ENCODE measurements around the gene GRIA4. TPM values are rescaled to one million over a fixed set of nuclear protein-coding genes. Genes with fewer than 3 reads are reported as not detected.

Gene GRIA4
- total and polyA plus RNA-seq, 4 donors = not detected

DNA sequence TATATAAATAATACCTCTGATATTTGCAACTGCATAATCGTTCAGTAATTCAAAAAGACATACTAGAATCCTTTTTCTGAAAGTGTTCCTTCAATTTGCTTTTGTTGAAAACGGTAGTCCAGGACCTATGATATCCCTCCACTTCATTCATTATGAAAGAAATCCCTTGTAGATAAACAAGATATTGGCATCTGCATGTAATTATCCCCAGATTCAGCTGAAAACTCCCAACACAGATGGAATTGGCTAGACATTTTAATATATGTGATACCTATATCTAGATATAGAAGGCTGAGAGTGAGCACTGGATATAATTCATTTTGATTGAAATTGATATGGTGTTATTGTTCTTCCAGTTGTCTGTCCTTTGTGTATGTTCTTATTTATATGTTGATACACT, 302.8 kb downstream of the GRIA4 start:
- peaks cover 0 to 2% (median 0%) of the 10 kb centered on the region in 4 donors for H3K27me3 ChIP-seq (ENCODE audit: control insufficient read depth in 4 of 4, insufficient read depth in 4 of 4, low read length in 3 of 4)
- no peak overlapping the region for H3K27ac ChIP-seq (ENCODE audit: low read depth in 1 of 2, low read length in 2 of 2)
- H3K9ac ChIP-seq (ENCODE audit: low read depth in 1 of 2, low read length in 2 of 2) = no peak overlapping the region
- no peaks in the 10 kb centered on the region for H3K9me3 ChIP-seq (ENCODE audit: control insufficient read depth in 4 of 4, low read length in 3 of 4)
- H3K36me3 ChIP-seq (ENCODE audit: control insufficient read depth in 4 of 4, insufficient read depth in 3 of 4, low read depth in 1 of 4, low read length in 3 of 4) = no peaks in the 10 kb centered on the region
- no peak for DNase-seq (ENCODE audit: low spot score)
- 71% methylated on average over 2 of the region's 2 CpGs for WGBS
- no peak overlapping the region for H3K4me3 ChIP-seq (ENCODE audit: low read depth in 1 of 3, low read length in 3 of 3)
- H3K4me1 ChIP-seq (ENCODE audit: control insufficient read depth in 4 of 4, insufficient read depth in 4 of 4, low read length in 3 of 4) = no peaks in the 10 kb centered on the region
- TF ChIP-seq JUND (IDR thresholded peaks at IDR 0.05) (no peak), FOXA1 (IDR thresholded peaks at IDR 0.05) (no peak), HNF4G (IDR thresholded peaks at IDR 0.05) (no peak), EGR1 (IDR thresholded peaks at IDR 0.05; ENCODE audit: low read depth in 2 of 2) (no peak), FOXA2 (IDR thresholded peaks at IDR 0.05) (no peak)
- TF ChIP-seq, protein P1, sequence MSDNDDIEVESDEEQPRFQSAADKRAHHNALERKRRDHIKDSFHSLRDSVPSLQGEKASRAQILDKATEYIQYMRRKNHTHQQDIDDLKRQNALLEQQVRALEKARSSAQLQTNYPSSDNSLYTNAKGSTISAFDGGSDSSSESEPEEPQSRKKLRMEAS (IDR thresholded peaks at IDR 0.05) = no peak
- TF ChIP-seq, protein P2, sequence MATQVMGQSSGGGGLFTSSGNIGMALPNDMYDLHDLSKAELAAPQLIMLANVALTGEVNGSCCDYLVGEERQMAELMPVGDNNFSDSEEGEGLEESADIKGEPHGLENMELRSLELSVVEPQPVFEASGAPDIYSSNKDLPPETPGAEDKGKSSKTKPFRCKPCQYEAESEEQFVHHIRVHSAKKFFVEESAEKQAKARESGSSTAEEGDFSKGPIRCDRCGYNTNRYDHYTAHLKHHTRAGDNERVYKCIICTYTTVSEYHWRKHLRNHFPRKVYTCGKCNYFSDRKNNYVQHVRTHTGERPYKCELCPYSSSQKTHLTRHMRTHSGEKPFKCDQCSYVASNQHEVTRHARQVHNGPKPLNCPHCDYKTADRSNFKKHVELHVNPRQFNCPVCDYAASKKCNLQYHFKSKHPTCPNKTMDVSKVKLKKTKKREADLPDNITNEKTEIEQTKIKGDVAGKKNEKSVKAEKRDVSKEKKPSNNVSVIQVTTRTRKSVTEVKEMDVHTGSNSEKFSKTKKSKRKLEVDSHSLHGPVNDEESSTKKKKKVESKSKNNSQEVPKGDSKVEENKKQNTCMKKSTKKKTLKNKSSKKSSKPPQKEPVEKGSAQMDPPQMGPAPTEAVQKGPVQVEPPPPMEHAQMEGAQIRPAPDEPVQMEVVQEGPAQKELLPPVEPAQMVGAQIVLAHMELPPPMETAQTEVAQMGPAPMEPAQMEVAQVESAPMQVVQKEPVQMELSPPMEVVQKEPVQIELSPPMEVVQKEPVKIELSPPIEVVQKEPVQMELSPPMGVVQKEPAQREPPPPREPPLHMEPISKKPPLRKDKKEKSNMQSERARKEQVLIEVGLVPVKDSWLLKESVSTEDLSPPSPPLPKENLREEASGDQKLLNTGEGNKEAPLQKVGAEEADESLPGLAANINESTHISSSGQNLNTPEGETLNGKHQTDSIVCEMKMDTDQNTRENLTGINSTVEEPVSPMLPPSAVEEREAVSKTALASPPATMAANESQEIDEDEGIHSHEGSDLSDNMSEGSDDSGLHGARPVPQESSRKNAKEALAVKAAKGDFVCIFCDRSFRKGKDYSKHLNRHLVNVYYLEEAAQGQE (IDR thresholded peaks at IDR 0.05) = no peak

DNA sequence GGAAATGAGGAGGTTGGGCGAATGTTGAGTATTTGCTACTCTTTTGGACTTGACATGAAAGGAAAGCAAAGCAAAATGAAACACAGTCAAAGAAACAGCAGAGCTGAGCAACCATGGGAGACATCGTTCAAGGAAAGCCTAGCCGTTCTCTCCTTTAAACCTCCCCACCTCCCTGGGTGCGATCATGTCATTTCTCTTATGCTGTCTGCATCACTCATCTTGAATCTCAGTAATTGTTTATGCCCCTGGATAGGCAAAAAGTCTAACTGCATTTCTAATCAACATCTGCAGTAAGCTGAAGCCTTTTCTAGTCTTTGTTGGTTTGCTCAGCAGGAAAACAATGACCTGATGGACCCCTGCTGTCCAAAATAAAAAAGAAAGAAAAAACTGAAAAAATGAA, 305.1 kb downstream of the GRIA4 start:
- Histone ChIP-seq H3K4me3 (ENCODE audit: low read depth in 1 of 3, low read length in 3 of 3) (no peak overlapping the region), H3K36me3 (ENCODE audit: control insufficient read depth in 4 of 4, insufficient read depth in 3 of 4, low read depth in 1 of 4, low read length in 3 of 4) (no peaks in the 10 kb centered on the region), H3K27me3 (ENCODE audit: control insufficient read depth in 4 of 4, insufficient read depth in 4 of 4, low read length in 3 of 4) (no peaks in the 10 kb centered on the region), H3K27ac (ENCODE audit: low read depth in 1 of 2, low read length in 2 of 2) (no peak overlapping the region), H3K4me1 (ENCODE audit: control insufficient read depth in 4 of 4, insufficient read depth in 4 of 4, low read length in 3 of 4) (no peaks in the 10 kb centered on the region), H3K9ac (ENCODE audit: low read depth in 1 of 2, low read length in 2 of 2) (no peak overlapping the region), H3K9me3 (ENCODE audit: control insufficient read depth in 4 of 4, low read length in 3 of 4) (no peaks in the 10 kb centered on the region)
- 59% methylated on average over 4 of the region's 4 CpGs for WGBS
- TF ChIP-seq HNF4A (conservative IDR thresholded peaks at IDR 0.05) (no peak), RXRA (IDR thresholded peaks at IDR 0.05) (no peak), FOXA2 (IDR thresholded peaks at IDR 0.05) (no peak), GABPA (IDR thresholded peaks at IDR 0.05 in 1 of 2, conservative IDR thresholded peaks at IDR 0.05 in 1 of 2) (no peak), RAD21 (IDR thresholded peaks at IDR 0.05) (no peak), FOXA1 (IDR thresholded peaks at IDR 0.05) (no peak), SP1 (IDR thresholded peaks at IDR 0.05) (no peak), HNF4G (IDR thresholded peaks at IDR 0.05) (no peak)
- TF ChIP-seq, protein P3, sequence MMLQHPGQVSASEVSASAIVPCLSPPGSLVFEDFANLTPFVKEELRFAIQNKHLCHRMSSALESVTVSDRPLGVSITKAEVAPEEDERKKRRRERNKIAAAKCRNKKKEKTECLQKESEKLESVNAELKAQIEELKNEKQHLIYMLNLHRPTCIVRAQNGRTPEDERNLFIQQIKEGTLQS (IDR thresholded peaks at IDR 0.05) = no peak
- TF ChIP-seq, protein P4, sequence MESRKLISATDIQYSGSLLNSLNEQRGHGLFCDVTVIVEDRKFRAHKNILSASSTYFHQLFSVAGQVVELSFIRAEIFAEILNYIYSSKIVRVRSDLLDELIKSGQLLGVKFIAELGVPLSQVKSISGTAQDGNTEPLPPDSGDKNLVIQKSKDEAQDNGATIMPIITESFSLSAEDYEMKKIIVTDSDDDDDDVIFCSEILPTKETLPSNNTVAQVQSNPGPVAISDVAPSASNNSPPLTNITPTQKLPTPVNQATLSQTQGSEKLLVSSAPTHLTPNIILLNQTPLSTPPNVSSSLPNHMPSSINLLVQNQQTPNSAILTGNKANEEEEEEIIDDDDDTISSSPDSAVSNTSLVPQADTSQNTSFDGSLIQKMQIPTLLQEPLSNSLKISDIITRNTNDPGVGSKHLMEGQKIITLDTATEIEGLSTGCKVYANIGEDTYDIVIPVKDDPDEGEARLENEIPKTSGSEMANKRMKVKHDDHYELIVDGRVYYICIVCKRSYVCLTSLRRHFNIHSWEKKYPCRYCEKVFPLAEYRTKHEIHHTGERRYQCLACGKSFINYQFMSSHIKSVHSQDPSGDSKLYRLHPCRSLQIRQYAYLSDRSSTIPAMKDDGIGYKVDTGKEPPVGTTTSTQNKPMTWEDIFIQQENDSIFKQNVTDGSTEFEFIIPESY (IDR thresholded peaks at IDR 0.05) = no peak
- TF ChIP-seq, protein P1 (IDR thresholded peaks at IDR 0.05) = no peak
- TF ChIP-seq, protein P5, sequence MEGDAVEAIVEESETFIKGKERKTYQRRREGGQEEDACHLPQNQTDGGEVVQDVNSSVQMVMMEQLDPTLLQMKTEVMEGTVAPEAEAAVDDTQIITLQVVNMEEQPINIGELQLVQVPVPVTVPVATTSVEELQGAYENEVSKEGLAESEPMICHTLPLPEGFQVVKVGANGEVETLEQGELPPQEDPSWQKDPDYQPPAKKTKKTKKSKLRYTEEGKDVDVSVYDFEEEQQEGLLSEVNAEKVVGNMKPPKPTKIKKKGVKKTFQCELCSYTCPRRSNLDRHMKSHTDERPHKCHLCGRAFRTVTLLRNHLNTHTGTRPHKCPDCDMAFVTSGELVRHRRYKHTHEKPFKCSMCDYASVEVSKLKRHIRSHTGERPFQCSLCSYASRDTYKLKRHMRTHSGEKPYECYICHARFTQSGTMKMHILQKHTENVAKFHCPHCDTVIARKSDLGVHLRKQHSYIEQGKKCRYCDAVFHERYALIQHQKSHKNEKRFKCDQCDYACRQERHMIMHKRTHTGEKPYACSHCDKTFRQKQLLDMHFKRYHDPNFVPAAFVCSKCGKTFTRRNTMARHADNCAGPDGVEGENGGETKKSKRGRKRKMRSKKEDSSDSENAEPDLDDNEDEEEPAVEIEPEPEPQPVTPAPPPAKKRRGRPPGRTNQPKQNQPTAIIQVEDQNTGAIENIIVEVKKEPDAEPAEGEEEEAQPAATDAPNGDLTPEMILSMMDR (IDR thresholded peaks at IDR 0.05; ENCODE audit: low read depth, low read length, missing input control) = no peak
- no peak for DNase-seq (ENCODE audit: low spot score)

All from liver (tissue), 9 donors.